ENCODE results near the gene TMPRSS7.
A peak's percentile ranks its signal among the peaks of the same experiment; 100 is the strongest.

The TMPRSS7 gene

DNA sequence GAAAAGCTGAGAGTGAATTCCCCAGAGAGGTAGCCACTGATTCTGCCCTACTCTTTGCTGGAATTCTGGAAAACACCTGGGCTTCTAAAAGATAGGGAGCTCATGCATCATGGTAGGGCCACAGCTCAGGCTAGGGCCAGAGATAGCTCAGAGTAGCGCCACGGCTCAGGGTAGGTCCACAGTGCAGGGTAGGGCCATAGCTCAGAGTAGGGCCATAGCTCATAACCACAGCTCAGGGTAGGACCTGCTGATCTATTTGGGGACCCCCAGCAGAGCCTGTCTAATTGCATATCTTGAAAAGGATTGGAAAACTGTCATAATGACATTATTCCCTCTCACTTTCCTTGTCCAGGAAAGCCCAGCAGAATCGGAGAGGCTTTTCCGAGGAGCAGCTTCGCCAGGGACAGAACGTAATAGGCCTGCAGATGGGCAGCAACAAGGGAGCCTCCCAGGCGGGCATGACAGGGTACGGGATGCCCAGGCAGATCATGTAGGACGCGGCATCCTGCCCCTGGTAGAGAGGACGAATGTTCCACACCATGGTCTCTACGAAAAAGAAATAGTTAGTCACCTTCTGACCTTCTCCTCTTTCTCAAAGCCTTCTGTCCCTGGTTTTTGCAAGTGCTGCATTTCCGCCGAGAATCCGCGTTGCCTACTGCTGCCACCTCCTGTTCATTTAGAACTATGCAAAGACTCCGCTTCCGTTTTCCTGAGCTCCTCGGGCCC is 21.3 kb upstream of the TMPRSS7 start:
- peak; percentile 76 for TF ChIP-seq CTCF (IDR thresholded peaks at IDR 0.05; ENCODE audit: low read depth, low read length)
- peak; percentile 41 for DNase-seq (ENCODE audit: extremely low read depth, low read depth)

DNA sequence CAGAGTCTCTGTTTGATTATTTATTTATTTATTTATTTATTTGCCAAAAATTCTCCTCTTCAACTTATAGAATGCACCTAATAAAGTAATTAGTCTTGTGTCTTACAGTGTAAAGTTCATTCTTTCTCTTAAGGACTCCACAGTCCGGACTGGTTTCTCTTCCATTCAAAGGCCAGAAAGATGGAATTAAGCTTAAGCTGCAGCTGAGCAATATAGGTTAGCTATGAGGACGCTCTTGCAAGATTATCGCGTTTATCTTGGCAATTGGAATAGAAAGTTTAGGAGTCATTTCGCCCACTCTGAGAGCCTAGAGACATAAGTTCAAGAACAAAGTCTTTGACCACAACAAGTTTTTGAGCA is 20.8 kb upstream of the TMPRSS7 start:
- TF ChIP-seq CTCF (IDR thresholded peaks at IDR 0.05; ENCODE audit: low read depth, low read length) = no peak
- DNase-seq (ENCODE audit: extremely low read depth, low read depth) = no peak

DNA sequence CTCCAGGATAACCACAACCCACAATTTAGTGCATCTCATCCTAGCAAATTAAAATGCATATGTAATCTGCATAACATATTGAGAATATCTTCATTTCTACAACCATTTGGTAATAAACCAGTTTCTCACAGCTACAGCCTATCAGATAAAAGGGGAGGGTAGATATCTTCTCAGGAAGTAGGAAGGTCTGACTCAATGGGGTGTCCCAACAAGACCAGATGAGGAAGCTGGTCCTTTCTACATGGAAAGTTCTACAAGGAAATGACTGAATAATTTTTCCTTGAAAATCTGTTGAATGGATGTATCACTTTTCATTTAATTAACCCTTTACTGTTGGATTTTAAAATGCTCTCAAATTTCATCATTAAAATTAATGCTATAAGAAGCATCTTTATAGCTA is 17.4 kb upstream of the TMPRSS7 start:
- DNase-seq (ENCODE audit: extremely low read depth, low read depth) = no peak
- TF ChIP-seq CTCF (IDR thresholded peaks at IDR 0.05; ENCODE audit: low read depth, low read length) = no peak

DNA sequence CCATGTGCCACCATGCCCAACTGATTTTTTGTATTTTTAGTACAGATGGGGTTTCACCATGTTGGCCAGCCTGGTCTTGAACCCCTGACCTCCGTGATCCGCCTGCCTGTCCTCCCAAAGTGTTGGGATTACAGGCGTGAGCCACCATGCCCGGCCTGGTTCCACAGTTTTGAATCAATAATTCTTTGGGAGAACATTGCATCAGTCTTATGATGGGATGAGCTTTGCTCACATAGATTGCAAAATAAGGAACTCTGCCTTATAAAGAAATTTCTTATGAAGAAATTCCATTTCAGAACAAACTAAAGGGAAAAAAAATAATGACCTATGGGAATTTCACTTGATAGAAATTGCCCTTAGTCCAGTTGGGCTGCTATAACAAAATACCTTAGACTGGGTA is 15.8 kb upstream of the TMPRSS7 start:
- DNase-seq (ENCODE audit: extremely low read depth, low read depth) = no peak
- no peak for TF ChIP-seq CTCF (IDR thresholded peaks at IDR 0.05; ENCODE audit: low read depth, low read length)

DNA sequence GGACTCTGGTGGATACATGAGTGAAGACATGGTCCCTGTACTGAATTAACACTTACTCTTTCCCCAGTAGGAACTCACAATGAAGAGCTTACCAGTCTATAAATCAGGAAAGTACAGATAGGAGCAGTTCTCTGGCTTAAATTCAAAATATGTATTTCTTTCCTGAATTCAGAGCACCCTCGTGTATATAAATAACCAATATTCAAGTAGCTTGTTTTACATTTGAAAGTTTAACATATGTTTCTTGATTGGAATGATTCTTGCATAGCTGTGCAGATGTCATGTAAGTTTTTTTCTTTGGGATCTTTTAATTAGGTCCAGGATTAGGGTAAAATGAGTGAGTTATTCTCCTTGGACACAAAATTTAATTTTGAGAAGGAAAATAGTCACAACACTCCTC is 14.8 kb upstream of the TMPRSS7 start:
- TF ChIP-seq CTCF (IDR thresholded peaks at IDR 0.05; ENCODE audit: low read depth, low read length) = no peak
- no peak for DNase-seq (ENCODE audit: extremely low read depth, low read depth)

- TF ChIP-seq CTCF (IDR thresholded peaks at IDR 0.05; ENCODE audit: low read depth, low read length) = no peak
- DNase-seq (ENCODE audit: extremely low read depth, low read depth) = no peak
Observed at GRCh38 chr3:112020674-112021085, 13.9 kb upstream of the TMPRSS7 start.

DNA sequence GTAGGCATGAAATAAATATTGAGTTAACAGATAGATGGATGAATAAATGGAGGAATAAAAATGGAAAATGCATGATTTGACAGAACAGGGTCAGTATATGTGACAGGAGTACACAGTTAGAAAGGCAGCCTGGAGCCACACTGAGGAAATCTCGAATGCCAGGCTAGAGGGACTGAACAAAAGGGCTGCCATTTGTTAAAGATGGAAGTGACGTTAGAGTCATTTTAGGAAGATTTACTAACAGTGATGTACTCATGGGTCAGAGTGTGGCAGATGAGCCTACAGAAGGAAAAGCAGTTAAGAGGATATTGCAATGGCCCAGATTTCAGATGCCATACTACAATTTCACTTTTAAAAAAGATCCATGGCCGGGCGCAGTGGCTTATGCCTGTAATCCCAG is 7.4 kb upstream of the TMPRSS7 start:
- TF ChIP-seq CTCF (IDR thresholded peaks at IDR 0.05; ENCODE audit: low read depth, low read length) = no peak
- DNase-seq (ENCODE audit: extremely low read depth, low read depth) = no peak

Data from AG09319 (cell line).